NCI-H2029 (cell line): ENCODE results near the gene RASGRF2.
"Not testable (repeated sequence)": the region's sequence is repeated elsewhere in the genome, so short reads cannot be mapped to it uniquely, and the experiment has no call there.

ENCODE experiments used
- DNase-seq: peaks from one replicate; lab custom pipeline; 2025; lab: John Stamatoyannopoulos, UW

The RASGRF2 gene

GRCh38 chr5:81021486-81021885, 61.3 kb downstream of the RASGRF2 start:
- no peak for DNase-seq

- DNase-seq, result no peak
Observed at GRCh38 chr5:81021951-81022687, 62.0 kb downstream of the RASGRF2 start.

- no peak for DNase-seq
Observed at GRCh38 chr5:81022688-81023084, 62.5 kb downstream of the RASGRF2 start.

GRCh38 chr5:81023261-81023970, 63.3 kb downstream of the RASGRF2 start:
- DNase-seq, result no peak

- no peak for DNase-seq
Observed at GRCh38 chr5:81027481-81028058, 67.4 kb downstream of the RASGRF2 start.

GRCh38 chr5:81028888-81029287, 68.7 kb downstream of the RASGRF2 start:
- DNase-seq, result not testable (repeated sequence)

GRCh38 chr5:81029736-81030135, 69.6 kb downstream of the RASGRF2 start:
- not testable (repeated sequence) for DNase-seq

- not testable (repeated sequence) for DNase-seq
Observed at GRCh38 chr5:81030236-81031034, 70.3 kb downstream of the RASGRF2 start.

GRCh38 chr5:81035522-81035921, 75.4 kb downstream of the RASGRF2 start:
- no peak for DNase-seq

GRCh38 chr5:81038495-81038894, 78.3 kb downstream of the RASGRF2 start:
- DNase-seq, result no peak

GRCh38 chr5:81044868-81045267, 84.7 kb downstream of the RASGRF2 start:
- DNase-seq, result no peak

GRCh38 chr5:81045389-81045807, 85.2 kb downstream of the RASGRF2 start:
- DNase-seq, result no peak

- DNase-seq, result no peak
Observed at GRCh38 chr5:81046041-81046440, 85.9 kb downstream of the RASGRF2 start.

GRCh38 chr5:81052325-81052724, 92.2 kb downstream of the RASGRF2 start:
- DNase-seq, result no peak

GRCh38 chr5:81053282-81053681, 93.1 kb downstream of the RASGRF2 start:
- not testable (repeated sequence) for DNase-seq

GRCh38 chr5:81058121-81058520, 98.0 kb downstream of the RASGRF2 start:
- DNase-seq, result no peak

GRCh38 chr5:81065492-81065891, 105.3 kb downstream of the RASGRF2 start:
- DNase-seq, result no peak

GRCh38 chr5:81066102-81066501, 105.9 kb downstream of the RASGRF2 start:
- no peak for DNase-seq

- DNase-seq, result no peak
Observed at GRCh38 chr5:81067406-81067805, 107.2 kb downstream of the RASGRF2 start.

GRCh38 chr5:81068063-81068462, 107.9 kb downstream of the RASGRF2 start:
- DNase-seq, result no peak

- DNase-seq, result no peak
Observed at GRCh38 chr5:81068635-81069034, 108.5 kb downstream of the RASGRF2 start.

GRCh38 chr5:81069990-81070389, 109.8 kb downstream of the RASGRF2 start:
- DNase-seq, result no peak
